Measurements from ENCODE around the gene PLA2G4B. TPM values are rescaled to one million over a fixed set of nuclear protein-coding genes. Genes with fewer than 3 reads are reported as not detected.

The PLA2G4B gene
- polyA plus RNA-seq, 1 experiment: 2.4 TPM

- POLR2A ChIA-PET: no interaction called here
- TF ChIP-seq CTCF (IDR thresholded peaks at IDR 0.05; ENCODE audit: insufficient read depth, low read depth, low read length): no peak
- H3K27me3 ChIP-seq (ENCODE audit: control insufficient read depth, insufficient read depth, low read length): peaks cover 13% of the 10 kb centered on the region
- no peaks in the 10 kb centered on the region for H3K36me3 ChIP-seq (ENCODE audit: control insufficient read depth, insufficient read depth, low read length)
- DNase-seq (ENCODE audit: low read depth): no peak
- no peak overlapping the region for H3K4me3 ChIP-seq (ENCODE audit: low read depth, low read length)
- CTCF ChIA-PET: no interaction called here
These were observed 18.1 kb downstream of the PLA2G4B start for GRCh38 chr15:41856716-41857115.

GRCh38 chr15:41857316-41857715 lies 18.7 kb downstream of the PLA2G4B start:
- ChIA-PET CTCF (no interaction called here), POLR2A (no interaction called here)
- no peak overlapping the region for H3K4me3 ChIP-seq (ENCODE audit: low read depth, low read length)
- no peak for DNase-seq (ENCODE audit: low read depth)
- no peaks in the 10 kb centered on the region for H3K36me3 ChIP-seq (ENCODE audit: control insufficient read depth, insufficient read depth, low read length)
- peaks cover 13% of the 10 kb centered on the region for H3K27me3 ChIP-seq (ENCODE audit: control insufficient read depth, insufficient read depth, low read length)
- no peak for TF ChIP-seq CTCF (IDR thresholded peaks at IDR 0.05; ENCODE audit: insufficient read depth, low read depth, low read length)

GRCh38 chr15:41858756-41859155 lies 20.1 kb downstream of the PLA2G4B start:
- POLR2A ChIA-PET: no interaction called here
- DNase-seq (ENCODE audit: low read depth): no peak
- no peaks in the 10 kb centered on the region for H3K36me3 ChIP-seq (ENCODE audit: control insufficient read depth, insufficient read depth, low read length)
- no peak overlapping the region for H3K4me3 ChIP-seq (ENCODE audit: low read depth, low read length)
- CTCF ChIA-PET: no interaction called here
- TF ChIP-seq CTCF (IDR thresholded peaks at IDR 0.05; ENCODE audit: insufficient read depth, low read depth, low read length): no peak
- H3K27me3 ChIP-seq (ENCODE audit: control insufficient read depth, insufficient read depth, low read length): peaks cover 15% of the 10 kb centered on the region

GRCh38 chr15:41860049-41860828 lies 21.6 kb downstream of the PLA2G4B start:
- DNase-seq (ENCODE audit: low read depth): no peak
- TF ChIP-seq CTCF (IDR thresholded peaks at IDR 0.05; ENCODE audit: insufficient read depth, low read depth, low read length): no peak
- CTCF ChIA-PET: interaction anchor here (0.9 to 1.5 kb wide), 2 partner anchors 13 to 48 kb away, joined by 3 read pairs; no protein-coding TSS in a partner anchor
- no peak overlapping the region for H3K4me3 ChIP-seq (ENCODE audit: low read depth, low read length)
- no peaks in the 10 kb centered on the region for H3K36me3 ChIP-seq (ENCODE audit: control insufficient read depth, insufficient read depth, low read length)
- POLR2A ChIA-PET: interaction anchor here (0.6 kb wide), 1 partner anchor 32 kb away, joined by 3 read pairs; no protein-coding TSS in a partner anchor
- peaks cover 12% of the 10 kb centered on the region for H3K27me3 ChIP-seq (ENCODE audit: control insufficient read depth, insufficient read depth, low read length)

- Histone ChIP-seq H3K36me3 (ENCODE audit: control insufficient read depth, insufficient read depth, low read length) (no peaks in the 10 kb centered on the region), H3K4me3 (ENCODE audit: low read depth, low read length) (no peak overlapping the region), H3K27me3 (ENCODE audit: control insufficient read depth, insufficient read depth, low read length) (peaks cover 12% of the 10 kb centered on the region)
- no peak for DNase-seq (ENCODE audit: low read depth)
- ChIA-PET CTCF (interaction anchor here (0.6 to 1.5 kb wide), 3 partner anchors 15 to 305 kb away, joined by 3 read pairs; no protein-coding TSS in a partner anchor), POLR2A (no interaction called here)
- TF ChIP-seq CTCF (IDR thresholded peaks at IDR 0.05; ENCODE audit: insufficient read depth, low read depth, low read length): no peak
These were observed 23.2 kb downstream of the PLA2G4B start for GRCh38 chr15:41861736-41862356.
